Sigmoid colon (tissue), 7 donors: ENCODE results near the gene FZD10. TPM values are rescaled to one million over a fixed set of nuclear protein-coding genes. Genes with fewer than 3 reads are reported as not detected.

ENCODE experiments used
- DNase-seq: peaks from one replicate; pipeline ENCODE4 v3.0.0-alpha.2; 2019
- H3K27ac ChIP-seq, 4 donors: fragments of 200-600 bp; sonication (generic); one replicate each; pipeline ENCODE4 v1.5.1; 2016 to 2019; ENCODE audit warnings: mild to moderate bottlenecking in 1 of 4
- H3K27me3 ChIP-seq, 3 donors: fragments of 200-600 bp; sonication (generic); one replicate each; pipeline ENCODE4 v1.5.1; 2019; ENCODE audit warnings: mild to moderate bottlenecking in 1 of 3
- H3K36me3 ChIP-seq, 4 donors: fragments of 200-600 bp; sonication (generic); one replicate each; pipeline ENCODE4 v1.5.1; 2016 to 2019
- H3K4me1 ChIP-seq, 4 donors: fragments of 200-600 bp; sonication (generic); one replicate each; pipeline ENCODE4 v1.5.1; 2017 to 2019
- H3K4me3 ChIP-seq, 4 donors: fragments of 200-600 bp; sonication (generic); one replicate each; pipeline ENCODE4 v1.5.1; 2017 to 2019; ENCODE audit warnings: mild to moderate bottlenecking in 2 of 4, moderate library complexity in 1 of 4
- H3K9me3 ChIP-seq, 4 donors: fragments of 200-600 bp in 3 of 4; sonication (generic) in 3 of 4; one replicate each; pipeline versions ENCODE4 v1.5.1 to v1.6.1; 2013 to 2019
- CTCF ChIP-seq, 4 experiments: fragments of 450-650 bp in 3 of 4; fragments of 200-600 bp in 1 of 4; IDR thresholded peaks; one replicate each; pipeline ENCODE4 v1.5.1; 2016 to 2019; ENCODE audit warnings: antibody characterized with exemption in 4 of 4, mild to moderate bottlenecking in 3 of 4, moderate library complexity in 2 of 4
- EP300 ChIP-seq, 4 donors: sonication (generic); formaldehyde crosslinking; IDR thresholded peaks; one replicate each; pipeline ENCODE4 v1.6.1; 2017; ENCODE audit warnings: antibody characterized with exemption in 4 of 4
- POLR2A ChIP-seq, 2 donors: fragments of 450-650 bp; IDR thresholded peaks; one replicate each; pipeline ENCODE4 v1.6.1; 2016; ENCODE audit warnings: antibody characterized with exemption in 2 of 2, mild to moderate bottlenecking in 2 of 2, moderate library complexity in 2 of 2
- POLR2AphosphoS5 ChIP-seq, 4 donors: sonication (generic); formaldehyde crosslinking; IDR thresholded peaks; one replicate each; pipeline ENCODE4 v1.6.1; 2017; ENCODE audit warnings: antibody characterized with exemption in 4 of 4
- WGBS, 2 donors: extraction: QIAGEN DNeasy Blood & Tissue Kit; methylation state at CpG; one replicate each; pipeline ENCODE4 v1.1.7; 2013; 5-methylcytosine and 5-hydroxymethylcytosine counted together
- intact Hi-C: fragments of 100-400 bp; cut with DNase I; formaldehyde crosslinking; loops from one replicate; pipeline ENCODE4 v1.15.1; 2023
- polyA plus RNA-seq, 3 donors: library from polyadenylated mRNA; stranded (reverse); fragments of 200-250 nt; gene quantifications; one replicate each; pipeline ENCODE4 v1.2.3, GENCODE V29; 2013
- total RNA-seq, 4 donors: library from RNA; depleted of rRNA; stranded (reverse); fragments of >200 nt; gene quantifications; one replicate each; pipeline ENCODE4 v1.1.0, GENCODE V29; 2016
- donor health status: healthy with polysubstance abuse.
- donor health status: Bipolar disorder and iron deficiency.
- donor health status: healthy.

FZD10 gene
- total and polyA plus RNA-seq, 7 donors: 0.13 to 1.7 (median 0.66) TPM; not detected in 1

- DNase-seq: no peak
- Histone ChIP-seq H3K27ac (no peak overlapping the region), H3K27me3 (peaks cover 29 to 69% (median 42%) of the 10 kb centered on the region in 3 donors), H3K4me3 (peak overlapping the region in 1 of 4 donors; percentile 54), H3K4me1 (peaks cover 0 to 30% (median 26%) of the 10 kb centered on the region in 4 donors), H3K9me3 (no peaks in the 10 kb centered on the region), H3K36me3 (no peaks in the 10 kb centered on the region)
- intact Hi-C loops: no loop called here
- no peak for TF ChIP-seq POLR2AphosphoS5 (IDR thresholded peaks at IDR 0.05)
- no peak for TF ChIP-seq POLR2A (IDR thresholded peaks at IDR 0.05)
- no peak for TF ChIP-seq EP300 (IDR thresholded peaks at IDR 0.05)
- no peak for TF ChIP-seq CTCF (IDR thresholded peaks at IDR 0.05)
- WGBS, 2 donors: 14 to 37% methylated on average over 71 of the region's 71 CpGs
Observed at GRCh38 chr12:130163461-130164215, 1.4 kb downstream of the FZD10 start.

GRCh38 chr12:130164216-130164542 is 1.9 kb downstream of the FZD10 start:
- TF ChIP-seq CTCF (IDR thresholded peaks at IDR 0.05) (no peak), POLR2A (IDR thresholded peaks at IDR 0.05) (no peak), POLR2AphosphoS5 (IDR thresholded peaks at IDR 0.05) (no peak), EP300 (IDR thresholded peaks at IDR 0.05) (no peak)
- no peak overlapping the region for H3K27ac ChIP-seq
- H3K27me3 ChIP-seq: peaks cover 29 to 70% (median 42%) of the 10 kb centered on the region in 3 donors

GRCh38 chr12:130164936-130165335 is 2.7 kb downstream of the FZD10 start:
- H3K36me3 ChIP-seq: no peaks in the 10 kb centered on the region
- 37 to 48% methylated on average over 5 of the region's 5 CpGs for WGBS, 2 donors
- no peak overlapping the region for H3K27ac ChIP-seq
- no peak for DNase-seq
- peaks cover 0 to 30% (median 26%) of the 10 kb centered on the region in 4 donors for H3K4me1 ChIP-seq
- peaks cover 29 to 72% (median 42%) of the 10 kb centered on the region in 3 donors for H3K27me3 ChIP-seq
- no peaks in the 10 kb centered on the region for H3K9me3 ChIP-seq
- no peak for TF ChIP-seq POLR2AphosphoS5 (IDR thresholded peaks at IDR 0.05)
- TF ChIP-seq EP300 (IDR thresholded peaks at IDR 0.05): no peak
- no peak for TF ChIP-seq CTCF (IDR thresholded peaks at IDR 0.05)
- TF ChIP-seq POLR2A (IDR thresholded peaks at IDR 0.05): no peak
- H3K4me3 ChIP-seq: no peak overlapping the region
- intact Hi-C loops: no loop called here

More at GRCh38 chr12:130164216-130164542, 1.9 kb downstream of the FZD10 start:
- 22 to 30% methylated on average over 18 of the region's 18 CpGs for WGBS, 2 donors
- no peak for DNase-seq
- H3K9me3 ChIP-seq: no peaks in the 10 kb centered on the region
- H3K4me3 ChIP-seq: no peak overlapping the region
- intact Hi-C loops: no loop called here
- peaks cover 0 to 30% (median 26%) of the 10 kb centered on the region in 4 donors for H3K4me1 ChIP-seq
- no peaks in the 10 kb centered on the region for H3K36me3 ChIP-seq

GRCh38 chr12:130166306-130166705 is 4.0 kb downstream of the FZD10 start:
- TF ChIP-seq POLR2A (IDR thresholded peaks at IDR 0.05) (no peak), POLR2AphosphoS5 (IDR thresholded peaks at IDR 0.05) (no peak), CTCF (IDR thresholded peaks at IDR 0.05) (no peak)
- 52 to 65% methylated on average over 2 of the region's 2 CpGs for WGBS, 2 donors
- no peak overlapping the region for H3K27ac ChIP-seq
- H3K36me3 ChIP-seq: no peaks in the 10 kb centered on the region
- H3K27me3 ChIP-seq: peaks cover 21 to 72% (median 30%) of the 10 kb centered on the region in 3 donors
- intact Hi-C loops: no loop called here
- peak; percentile 12 for DNase-seq
- H3K4me3 ChIP-seq: no peak overlapping the region
- no peaks in the 10 kb centered on the region for H3K9me3 ChIP-seq
- H3K4me1 ChIP-seq: peaks cover 0 to 21% (median 19%) of the 10 kb centered on the region in 4 donors
